HG03103 (cell line): ENCODE results near the gene ADA.
"Not testable (repeated sequence)": the region's sequence is repeated elsewhere in the genome, so short reads cannot be mapped to it uniquely, and the experiment has no call there.

ENCODE experiments used
- ATAC-seq: cut with Tn5 transposase; IDR thresholded peaks from one replicate; pipeline ENCODE4 v1.9.1; 2021; ENCODE audit warnings: low read depth; ENCODE audit not compliant: unreplicated experiment

The ADA gene

DNA sequence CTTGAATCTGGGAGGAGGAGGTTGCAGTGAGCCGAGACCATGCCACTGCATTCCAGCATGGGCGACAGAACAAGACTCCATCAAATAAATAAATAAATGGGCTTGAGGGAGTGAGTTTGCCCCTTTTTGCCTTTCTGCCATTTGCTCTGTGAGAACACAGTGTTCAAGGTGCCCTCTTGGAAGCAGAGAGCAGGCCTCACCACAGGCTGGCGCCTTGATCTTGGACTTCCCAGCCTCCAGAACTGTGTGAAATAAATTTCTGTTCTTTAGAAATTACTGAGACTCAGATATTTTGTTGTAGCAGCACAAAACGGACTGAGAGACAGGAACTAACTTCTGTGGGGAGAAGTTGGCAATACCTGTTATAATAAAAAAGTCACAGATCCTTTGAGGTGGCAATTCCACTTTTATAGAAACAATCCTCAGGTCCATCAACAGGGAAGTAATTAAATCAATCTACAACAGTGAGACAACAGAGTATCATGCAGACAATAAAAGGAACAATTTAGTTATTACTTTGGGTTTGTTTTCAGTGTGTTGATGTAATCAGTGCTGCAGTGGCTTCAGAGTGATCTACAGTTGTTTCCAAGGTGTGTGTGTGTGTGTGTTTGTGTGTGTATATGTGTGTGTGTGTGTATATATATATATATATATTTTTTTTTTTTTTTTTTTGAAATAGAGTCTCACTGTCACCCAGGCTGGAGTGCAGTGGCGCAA, 44.6 kb downstream of the ADA start:
- no peak for ATAC-seq

DNA sequence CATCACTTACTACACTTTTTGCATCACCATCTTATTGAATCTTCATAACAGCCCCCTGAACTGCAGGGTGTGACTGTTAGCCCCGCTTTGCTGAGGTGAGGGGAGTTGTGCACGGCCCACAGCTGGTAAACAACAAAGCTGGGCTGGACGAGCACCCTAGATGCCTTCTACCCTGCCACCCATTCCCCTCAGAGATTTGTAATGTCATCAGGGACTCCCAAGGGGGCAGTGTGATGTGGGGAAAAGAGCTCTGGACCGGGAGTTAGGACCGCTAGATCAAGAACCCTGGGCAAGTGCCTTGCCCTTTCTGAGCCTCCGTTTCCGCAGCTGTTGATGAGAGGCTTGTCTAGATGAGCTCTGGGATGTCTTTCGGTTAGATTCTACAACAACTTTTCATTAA, 48.2 kb downstream of the ADA start:
- no peak for ATAC-seq

DNA sequence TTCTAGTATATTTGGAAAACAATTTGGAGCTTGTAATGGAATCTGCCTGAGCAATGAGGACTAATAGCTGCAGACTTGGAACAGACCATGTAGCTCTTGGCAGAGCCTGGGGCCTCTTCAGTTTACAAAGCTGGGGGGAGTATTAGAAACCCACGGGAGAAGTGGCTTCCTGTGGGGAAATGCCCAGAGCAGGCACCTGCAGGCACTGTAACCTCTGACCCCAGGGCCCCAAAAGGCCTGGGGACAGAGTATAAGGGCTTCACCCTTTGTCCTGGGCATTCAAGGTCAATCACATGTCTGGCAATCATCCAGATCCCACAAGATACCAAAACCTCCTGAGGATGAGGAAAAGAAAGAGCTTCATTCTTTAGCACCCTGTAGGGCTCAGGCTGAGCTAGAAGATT, 49.7 kb downstream of the ADA start:
- ATAC-seq, result no peak

- no peak for ATAC-seq
Measured at GRCh38 chr20:44601236-44601671, 50.2 kb downstream of the ADA start.

- ATAC-seq, result no peak
Measured at GRCh38 chr20:44600758-44601201, 50.7 kb downstream of the ADA start.

DNA sequence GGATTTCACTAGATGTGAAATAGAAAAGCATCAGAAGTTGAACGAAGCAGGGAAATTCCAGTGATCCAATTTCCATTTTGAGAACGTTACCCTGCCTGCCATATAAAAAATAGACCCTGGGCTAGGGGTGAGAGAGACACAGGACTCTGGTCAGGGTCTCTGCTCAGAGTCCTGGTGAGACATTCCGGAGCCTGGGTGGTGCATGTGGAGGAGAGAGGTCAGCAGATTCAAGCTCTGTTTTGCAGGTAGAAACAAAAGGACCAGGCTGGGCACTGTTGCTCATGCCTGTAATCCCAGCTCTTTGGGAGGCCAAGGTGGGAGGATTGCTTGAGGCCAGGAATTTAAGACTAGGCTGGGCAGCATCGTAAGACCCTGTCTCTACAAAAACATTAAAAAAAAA, 51.2 kb downstream of the ADA start:
- ATAC-seq, result no peak

GRCh38 chr20:44599715-44600114, 51.8 kb downstream of the ADA start:
- ATAC-seq, result no peak

GRCh38 chr20:44598423-44599305, 52.8 kb downstream of the ADA start:
- ATAC-seq, result no peak

GRCh38 chr20:44597930-44598329, 53.6 kb downstream of the ADA start:
- ATAC-seq, result no peak

DNA sequence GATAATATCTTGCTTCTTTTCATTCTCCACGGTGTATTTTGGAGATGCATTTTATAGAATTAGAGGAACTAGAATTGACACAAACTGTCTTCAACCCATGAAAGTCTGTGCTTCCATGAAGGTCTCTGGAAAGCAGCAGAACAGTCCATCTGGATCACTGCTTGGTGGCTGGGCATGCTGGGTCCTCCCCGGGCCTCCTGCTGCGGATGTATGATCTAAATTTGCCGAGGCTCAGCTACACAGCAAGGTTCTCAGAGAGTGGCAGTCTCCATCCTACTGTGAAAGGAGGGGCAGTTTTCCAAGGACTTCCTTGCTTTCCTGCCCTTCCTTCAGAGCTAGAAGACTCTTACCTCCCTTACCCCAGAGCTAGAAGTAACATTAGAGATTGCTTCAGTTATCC, 54.0 kb downstream of the ADA start:
- ATAC-seq, result no peak

DNA sequence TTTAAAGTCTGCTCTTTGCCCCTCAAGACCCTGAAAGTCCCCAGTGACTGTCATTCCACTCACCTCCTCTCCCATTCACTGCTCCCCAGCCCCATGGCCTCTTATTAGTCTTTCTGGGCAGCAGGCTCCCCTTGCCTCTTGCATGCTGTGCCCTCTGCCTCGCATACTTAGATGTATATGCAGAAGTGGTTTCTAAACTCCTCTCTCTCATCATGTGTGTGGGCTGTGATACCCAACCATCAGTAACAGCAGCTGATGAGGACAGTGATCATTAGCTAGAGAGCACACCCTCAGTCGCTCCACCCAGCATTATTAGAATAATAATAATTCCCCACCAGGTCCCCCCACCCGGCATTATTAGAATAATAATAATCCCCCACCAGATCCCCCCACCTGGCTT, 54.6 kb downstream of the ADA start:
- no peak for ATAC-seq

- no peak for ATAC-seq
Measured at GRCh38 chr20:44596010-44596409, 55.5 kb downstream of the ADA start.

- ATAC-seq, result no peak
Measured at GRCh38 chr20:44594730-44595129, 56.8 kb downstream of the ADA start.

DNA sequence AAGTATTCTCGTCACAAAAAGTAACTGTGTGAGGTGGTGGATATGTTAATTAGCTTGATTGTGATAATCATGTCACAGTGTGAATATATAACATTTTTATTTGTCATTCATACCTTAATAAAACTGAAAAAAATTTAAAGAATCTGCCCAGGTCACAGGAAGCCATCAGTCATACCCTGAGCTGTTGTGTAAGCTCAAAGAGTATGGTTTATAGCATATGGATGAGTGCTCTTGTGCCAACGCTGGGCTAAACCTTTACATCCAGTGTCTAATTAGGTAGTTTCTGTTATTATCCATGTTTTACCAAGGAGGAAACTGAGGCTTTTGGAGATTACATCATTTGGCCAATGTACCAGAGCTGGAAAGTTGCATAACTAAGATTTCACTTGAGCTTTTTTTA, 57.7 kb downstream of the ADA start:
- ATAC-seq, result no peak

DNA sequence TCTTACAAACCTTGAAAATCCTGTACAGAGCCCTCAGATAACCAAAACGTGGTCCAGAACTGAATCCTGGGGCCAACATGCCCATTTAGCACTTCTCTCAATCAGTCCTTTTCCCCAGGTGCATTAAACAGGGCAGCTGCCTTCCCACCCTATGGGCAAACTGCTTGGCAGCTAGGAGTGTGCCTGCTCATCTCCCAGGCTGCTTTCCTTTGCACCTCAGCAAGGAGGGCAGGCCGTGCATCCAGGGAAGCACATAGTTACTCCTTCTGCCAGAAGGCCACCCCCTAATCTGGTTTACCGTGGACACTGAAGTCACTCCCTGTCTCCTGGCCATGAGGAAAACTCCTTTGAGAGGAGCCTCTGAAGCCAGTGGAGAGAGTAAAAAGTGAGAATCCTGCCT, 59.1 kb downstream of the ADA start:
- no peak for ATAC-seq

DNA sequence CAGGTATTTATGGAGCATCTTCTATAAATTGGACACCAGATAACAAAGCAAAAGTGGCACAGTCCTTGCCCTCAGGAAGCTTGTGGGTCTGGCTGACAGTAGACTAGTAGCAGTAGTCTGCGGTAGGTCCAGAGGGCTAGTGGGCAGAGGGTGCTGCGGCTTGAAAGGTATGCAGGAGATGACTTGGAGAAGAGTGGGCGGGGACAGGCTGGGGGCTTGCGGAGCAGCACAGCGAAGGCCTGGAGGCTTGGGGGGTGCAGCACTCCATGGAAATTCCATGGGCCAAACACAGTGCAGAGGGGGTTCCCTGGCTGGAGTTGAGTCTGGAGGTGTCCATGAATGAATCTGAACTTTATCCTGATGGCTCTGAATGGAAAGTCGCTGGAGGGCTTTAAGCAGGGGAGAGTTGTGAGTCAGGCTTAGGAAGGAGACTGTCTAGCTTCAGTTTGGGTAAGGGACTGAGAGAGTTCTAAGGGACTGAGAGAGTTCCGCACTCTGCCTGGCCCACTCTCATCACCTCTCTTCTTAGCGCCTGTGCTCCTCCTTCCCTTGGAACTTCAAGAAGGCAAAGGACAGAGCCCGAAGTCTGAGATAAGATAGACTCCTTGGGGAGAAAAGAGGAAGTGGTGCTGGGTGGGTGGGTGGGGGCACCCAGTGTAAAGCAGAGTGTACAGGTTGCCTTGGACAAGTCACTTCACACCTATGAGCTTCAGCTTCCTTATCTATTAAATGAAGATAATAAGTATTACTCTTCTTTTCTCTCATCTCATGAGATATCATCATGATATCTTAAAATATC, 60.3 kb downstream of the ADA start:
- no peak for ATAC-seq

DNA sequence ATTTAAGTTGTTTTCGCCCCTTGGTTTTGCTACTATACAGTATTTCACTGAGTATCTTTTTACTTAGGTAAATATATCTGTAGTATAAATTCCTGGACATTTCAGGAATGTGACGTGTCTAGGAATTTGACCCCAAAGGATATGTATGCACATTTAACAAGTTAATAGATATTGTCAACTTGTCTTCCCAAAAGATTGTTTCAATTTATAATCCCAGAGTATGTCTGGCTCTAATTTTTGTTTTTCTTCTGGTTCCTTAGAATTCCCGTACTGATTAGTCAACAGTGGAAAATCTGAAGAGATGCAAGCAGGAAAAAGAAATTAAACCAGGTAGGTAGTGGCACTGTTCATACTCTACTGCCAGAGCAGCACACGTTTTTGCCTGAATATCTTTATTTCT, 62.0 kb downstream of the ADA start:
- ATAC-seq, result no peak

- not testable (repeated sequence) for ATAC-seq
Measured at GRCh38 chr20:44588321-44588720, 63.2 kb downstream of the ADA start.

- no peak for ATAC-seq
Measured at GRCh38 chr20:44587035-44587980, 64.2 kb downstream of the ADA start.
